ENCODE results near the gene TRIO.

GRCh38 chr5:14143841-14144585, 871 bp downstream of the TRIO start:
- no peak for TF ChIP-seq CTCF (IDR thresholded peaks at IDR 0.05)
- no peak for TF ChIP-seq POLR2A (IDR thresholded peaks at IDR 0.05)
- peak in 1 of 2 donors; percentile 18 for TF ChIP-seq EP300 (IDR thresholded peaks at IDR 0.05)
